HG03575 (cell line): Measurements from ENCODE around the gene BBS10.
"Not testable (repeated sequence)": the region's sequence is repeated elsewhere in the genome, so short reads cannot be mapped to it uniquely, and the experiment has no call there.

Experiments
- ATAC-seq: cut with Tn5 transposase; IDR thresholded peaks from one replicate; pipeline ENCODE4 v1.9.1; 2021; ENCODE audit not compliant: unreplicated experiment, insufficient number of reproducible peaks, low FRiP score; ENCODE audit errors: extremely low read depth

Gene BBS10

DNA sequence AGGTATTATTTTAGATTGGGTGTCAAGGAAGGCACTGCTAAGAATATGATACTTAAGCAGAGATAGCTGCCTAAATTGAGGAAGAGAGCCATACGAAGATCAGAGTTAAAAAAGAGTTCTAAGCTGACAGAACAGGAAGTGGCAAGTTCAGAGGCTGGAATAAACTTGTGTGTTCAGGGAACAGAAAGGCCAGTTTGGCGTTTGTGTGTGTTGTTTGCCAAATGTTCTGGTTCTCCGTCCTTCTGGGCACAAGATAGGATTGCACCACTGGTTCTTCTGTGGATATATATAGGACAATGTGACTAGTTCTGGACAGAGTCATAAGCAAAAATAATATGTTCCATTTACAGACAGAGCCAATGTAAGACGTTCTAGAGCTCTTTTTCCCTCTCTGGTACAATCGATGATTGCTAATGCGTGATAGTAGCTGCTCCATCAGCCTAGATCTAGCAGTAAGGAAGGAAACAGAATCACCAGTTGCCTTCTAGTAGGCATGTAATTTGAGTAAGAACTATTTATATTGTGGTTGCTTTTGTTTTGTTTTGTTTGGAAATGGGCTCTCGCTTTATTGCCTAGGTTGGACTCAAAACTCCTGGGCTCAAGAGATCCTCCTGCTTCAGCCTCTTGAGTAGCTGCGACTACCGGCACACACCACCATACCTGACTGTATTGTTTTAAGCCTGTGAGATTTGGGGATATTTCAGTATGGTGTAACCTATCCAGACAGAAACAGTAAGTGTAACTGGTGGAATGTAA, 7.4 kb downstream of the BBS10 start:
- no peak for ATAC-seq

DNA sequence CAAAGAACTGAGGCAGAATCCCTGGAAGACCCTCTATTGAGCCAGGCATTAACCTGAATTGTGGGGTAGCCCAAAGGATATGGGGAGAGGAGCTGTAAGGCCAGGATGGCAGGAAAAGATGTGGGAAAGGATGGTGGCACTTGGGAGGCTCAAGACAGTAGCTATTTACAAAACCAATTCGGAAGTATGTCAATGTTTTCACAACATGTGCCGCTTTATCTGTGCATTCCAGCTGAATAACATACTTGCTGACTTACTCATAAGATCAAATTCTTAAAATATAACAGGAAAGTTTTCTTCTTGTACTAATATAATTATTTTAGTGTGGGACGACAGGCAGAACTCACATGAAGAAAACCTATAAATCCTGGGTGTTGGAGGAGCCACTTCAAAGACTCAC, 10.6 kb downstream of the BBS10 start:
- ATAC-seq, result no peak

- ATAC-seq, result no peak
Observed at GRCh38 chr12:76332606-76333005, 15.6 kb downstream of the BBS10 start.

GRCh38 chr12:76329606-76330005, 18.6 kb downstream of the BBS10 start:
- ATAC-seq, result no peak

DNA sequence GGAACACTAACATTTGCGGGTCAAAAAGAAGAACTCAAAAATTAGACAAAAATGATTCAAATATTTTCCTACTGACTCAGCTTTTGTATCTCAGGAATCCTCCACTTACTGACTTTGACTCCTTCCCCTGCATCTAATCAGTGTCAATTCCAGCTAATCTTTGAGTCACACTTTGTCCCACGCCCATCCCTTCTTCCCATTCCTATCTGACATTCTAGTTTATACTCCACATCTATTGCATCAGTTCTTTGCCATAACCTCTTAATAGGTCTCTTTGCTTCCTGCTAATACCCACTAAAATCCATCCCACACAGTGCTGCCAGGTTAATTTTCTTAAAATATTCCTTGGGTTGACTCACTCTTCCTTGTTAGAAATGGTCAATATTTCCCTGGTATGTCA, 19.1 kb downstream of the BBS10 start:
- no peak for ATAC-seq

DNA sequence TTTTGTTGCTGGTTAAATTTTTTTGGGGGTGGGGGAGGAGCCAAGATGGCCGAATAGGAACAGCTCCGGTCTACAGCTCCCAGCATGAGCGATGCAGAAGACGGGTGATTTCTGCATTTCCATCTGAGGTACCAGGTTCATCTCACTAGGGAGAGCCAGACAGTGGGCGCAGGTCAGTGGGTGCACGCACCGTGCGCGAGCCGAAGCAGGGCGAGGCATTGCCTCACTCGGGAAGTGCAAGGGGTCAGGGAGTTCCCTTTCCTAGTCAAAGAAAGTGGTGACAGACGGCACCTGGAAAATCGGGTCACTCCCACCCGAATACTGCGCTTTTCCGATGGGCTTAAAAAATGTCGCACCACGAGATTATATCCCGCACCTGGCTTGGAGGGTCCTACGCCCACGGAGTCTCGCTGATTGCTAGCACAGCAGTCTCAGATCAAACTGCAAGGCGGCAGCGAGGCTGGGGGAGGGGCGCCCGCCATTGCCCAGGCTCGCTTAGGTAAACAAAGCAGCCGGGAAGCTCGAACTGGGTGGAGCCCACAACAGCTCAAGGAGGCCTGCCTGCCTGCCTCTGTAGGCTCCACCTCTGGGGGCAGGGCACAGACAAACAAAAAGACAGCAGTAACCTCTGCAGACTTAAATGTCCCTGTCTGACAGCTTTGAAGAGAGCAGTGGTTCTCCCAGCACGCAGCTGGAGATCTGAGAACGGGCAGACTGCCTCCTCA, 28.5 kb downstream of the BBS10 start:
- not testable (repeated sequence) for ATAC-seq

DNA sequence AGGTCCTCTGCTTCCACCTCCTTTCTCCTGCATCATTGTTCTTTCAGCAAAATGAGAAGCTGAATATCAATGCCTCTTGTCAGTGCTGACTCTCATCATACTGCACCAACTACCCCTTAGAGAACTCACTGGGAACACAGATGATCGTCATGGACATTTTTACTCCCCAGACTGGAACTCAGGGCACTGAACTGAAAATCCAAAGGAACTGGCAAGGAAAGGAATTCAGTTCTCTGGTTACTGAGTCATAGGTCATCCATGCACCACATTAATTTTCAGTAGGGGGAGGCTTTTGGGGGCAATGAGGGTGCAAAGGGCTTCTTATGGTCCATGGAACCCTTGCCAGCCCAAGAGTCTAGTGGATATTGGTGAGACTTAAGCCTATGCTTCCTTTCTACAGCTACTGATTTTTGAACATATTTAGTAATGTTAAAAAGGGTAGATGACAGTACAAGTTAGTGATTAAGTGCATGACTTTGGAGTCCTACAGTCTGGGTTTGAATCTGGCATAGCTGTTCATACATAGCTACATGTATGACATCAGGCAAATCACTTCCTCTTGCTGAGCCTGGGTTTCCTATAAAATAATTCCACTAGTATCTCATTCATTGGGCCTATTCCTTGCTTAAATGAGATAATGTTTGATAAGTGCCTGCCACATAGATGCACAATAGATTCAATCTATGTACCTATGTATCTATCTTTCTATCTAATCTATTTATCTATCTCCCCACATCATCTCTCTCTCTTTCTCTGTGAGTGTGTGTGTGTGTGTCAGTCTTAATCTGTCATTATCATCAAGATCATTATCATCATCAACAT, 29.2 kb downstream of the BBS10 start:
- no peak for ATAC-seq

DNA sequence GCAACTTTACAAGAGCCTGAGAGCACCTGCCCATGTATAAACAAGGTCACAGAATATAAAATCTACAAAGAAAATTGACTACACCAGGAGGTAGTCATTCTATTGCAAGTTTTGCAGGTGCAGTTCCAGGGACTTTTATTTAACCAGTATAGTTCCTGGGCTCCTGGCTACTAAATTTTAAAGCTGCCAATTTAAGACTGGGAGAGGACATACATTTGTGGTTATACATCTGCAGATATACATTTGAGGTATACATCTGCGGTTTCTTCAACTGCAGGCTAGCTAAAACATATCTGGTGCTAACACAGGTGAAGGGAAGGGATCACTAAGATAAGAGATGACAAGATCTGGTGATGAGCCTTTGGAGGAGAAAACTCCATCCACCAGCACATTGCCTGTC, 30.2 kb downstream of the BBS10 start:
- no peak for ATAC-seq

DNA sequence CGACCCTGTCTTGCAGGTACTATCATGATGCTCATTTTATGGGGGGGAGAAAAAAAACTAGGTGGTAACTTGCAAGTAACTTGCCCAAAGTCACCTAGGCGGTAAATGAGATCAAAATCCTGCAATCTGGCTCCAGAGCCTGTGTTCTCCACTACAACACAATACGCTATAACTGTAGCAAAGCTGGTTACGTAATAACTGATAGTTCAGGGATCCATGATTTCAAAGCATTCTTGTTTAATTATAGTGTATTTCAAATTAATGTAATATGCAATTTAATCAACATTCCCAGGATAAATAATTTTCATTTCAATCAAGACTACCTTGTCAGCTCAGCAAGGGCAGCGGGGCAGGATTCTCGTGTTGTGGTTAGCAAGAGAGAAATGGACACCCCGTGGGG, 31.7 kb downstream of the BBS10 start:
- ATAC-seq, result no peak

DNA sequence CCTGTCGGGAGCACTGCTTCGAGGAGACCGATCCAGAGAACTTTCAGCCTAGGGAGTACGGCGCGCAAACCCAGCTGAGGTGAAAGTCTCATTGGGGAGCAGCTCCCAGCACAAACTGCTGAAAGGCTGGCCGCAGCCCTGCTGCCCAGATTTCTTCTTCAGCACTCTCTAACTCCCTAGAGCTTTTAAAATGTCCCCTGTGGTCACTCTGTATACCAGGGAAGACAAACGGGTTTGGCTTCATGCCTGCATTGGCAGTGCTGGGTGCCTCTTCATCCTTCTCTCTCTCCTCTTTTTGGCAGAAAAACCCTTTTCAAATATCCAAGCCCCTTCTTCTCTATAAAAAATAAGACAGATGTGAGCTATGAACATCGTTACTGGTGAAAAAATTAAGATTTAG, 34.9 kb downstream of the BBS10 start:
- ATAC-seq, result no peak

DNA sequence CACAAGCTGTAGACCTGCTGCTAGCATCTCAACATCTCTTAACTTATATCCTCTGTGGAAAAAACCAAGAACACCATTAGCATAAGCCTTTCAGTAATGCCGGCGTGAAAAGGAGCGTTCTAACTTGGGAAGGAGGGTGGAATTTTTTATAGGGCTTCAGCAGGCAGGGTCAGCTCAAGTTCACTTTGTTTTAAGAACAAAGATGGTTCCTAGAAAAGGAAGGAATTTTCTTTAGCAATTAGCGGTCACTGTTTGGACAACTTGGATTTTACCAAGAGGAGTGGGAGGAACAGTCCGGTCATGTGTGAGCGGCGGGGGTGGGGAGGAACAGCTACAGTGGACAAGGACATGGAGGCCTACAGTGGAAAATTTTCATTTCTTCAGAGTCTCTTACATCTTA, 35.9 kb downstream of the BBS10 start:
- no peak for ATAC-seq

DNA sequence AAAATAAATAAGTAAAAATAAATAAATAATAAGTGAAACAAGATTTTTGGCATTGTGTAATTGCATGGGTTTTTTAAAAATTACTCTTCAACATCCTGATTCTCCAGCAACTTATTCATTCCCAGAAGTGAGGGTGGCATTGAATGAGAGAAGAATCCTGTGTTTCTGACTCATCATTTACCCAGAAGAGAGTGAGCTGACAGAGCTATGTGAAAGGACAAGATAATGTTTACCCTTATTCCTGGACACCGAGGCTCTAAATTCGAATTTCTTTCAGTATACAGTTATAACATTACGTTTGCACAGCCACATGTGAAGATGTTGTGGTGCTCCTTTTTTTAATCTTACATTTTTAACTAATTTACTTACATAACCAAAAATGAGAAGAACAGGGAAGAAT, 36.4 kb downstream of the BBS10 start:
- ATAC-seq, result no peak

- no peak for ATAC-seq
Observed at GRCh38 chr12:76310110-76310509, 38.1 kb downstream of the BBS10 start.

DNA sequence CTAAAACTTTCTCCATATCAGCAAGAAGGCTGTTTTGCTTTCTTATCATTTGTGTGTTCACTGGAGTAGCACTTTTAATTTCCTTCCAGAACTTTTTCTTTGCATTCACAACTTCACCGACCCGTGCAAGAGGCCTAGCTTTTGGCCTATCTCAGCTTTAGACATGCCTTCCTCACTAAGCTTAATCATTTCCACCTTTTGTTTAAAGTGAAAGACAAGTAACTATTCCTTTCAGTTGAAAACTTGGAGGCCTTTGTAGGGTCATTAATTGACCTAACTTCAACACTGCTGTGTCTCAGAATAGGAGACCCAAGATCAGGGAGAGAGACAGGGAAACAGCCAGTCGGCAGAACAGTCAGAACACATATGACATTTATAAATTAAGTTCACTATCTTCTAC, 39.3 kb downstream of the BBS10 start:
- ATAC-seq, result no peak

- ATAC-seq, result no peak
Observed at GRCh38 chr12:76307083-76307482, 41.1 kb downstream of the BBS10 start.

DNA sequence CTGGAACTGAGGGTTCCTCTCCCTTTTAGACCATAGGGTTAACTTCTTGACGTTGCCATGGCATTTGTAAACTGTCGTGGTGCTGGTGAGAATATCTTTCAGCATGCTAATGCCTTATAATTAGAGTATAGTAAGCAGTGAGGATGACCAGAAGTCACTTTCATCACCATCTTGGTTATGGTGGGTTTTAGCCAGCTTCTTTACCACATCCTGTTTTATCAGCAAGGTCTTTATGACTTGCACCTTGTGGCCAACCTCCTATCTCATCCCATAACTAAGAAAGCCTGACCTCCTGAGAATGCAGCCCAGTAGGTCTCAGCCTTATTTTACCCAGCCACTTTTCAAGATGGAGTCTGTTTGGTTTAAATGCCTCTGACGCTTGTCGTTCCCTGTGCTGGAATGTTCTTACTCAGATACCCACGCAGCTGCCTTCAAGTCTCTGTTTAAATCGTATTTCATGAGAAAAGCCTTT, 44.2 kb downstream of the BBS10 start:
- ATAC-seq, result no peak

DNA sequence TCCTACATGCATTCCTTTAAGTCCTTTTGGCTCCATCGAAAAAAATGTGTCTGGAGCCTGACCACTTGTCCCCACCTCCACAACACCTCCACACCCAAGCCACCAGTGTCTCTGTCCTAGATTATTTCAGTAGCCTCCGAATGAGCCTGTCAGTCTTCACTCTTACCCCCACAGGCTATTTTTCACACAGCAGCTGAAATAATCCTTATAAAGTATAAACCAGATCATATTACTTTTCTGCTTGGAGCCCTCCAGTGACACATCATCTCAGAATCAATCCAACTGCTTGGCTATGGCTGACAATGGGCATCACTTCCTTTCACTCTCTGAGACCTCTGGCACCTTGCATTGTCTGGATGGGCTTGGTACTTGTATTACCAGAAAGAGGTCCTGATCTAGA, 44.9 kb downstream of the BBS10 start:
- no peak for ATAC-seq

GRCh38 chr12:76300297-76300665, 47.9 kb downstream of the BBS10 start:
- ATAC-seq, result no peak

- no peak for ATAC-seq
Observed at GRCh38 chr12:76299536-76300296, 48.5 kb downstream of the BBS10 start.
